GM19240 (cell line): ENCODE results near the gene GNB5.
"Not testable (repeated sequence)": the region's sequence is repeated elsewhere in the genome, so short reads cannot be mapped to it uniquely, and the experiment has no call there.

Experiments used
- DNase-seq: peaks from one replicate; pipeline ENCODE4 v3.0.0; 2011; ENCODE audit warnings: low spot score; ENCODE audit not compliant: insufficient read length

The GNB5 gene

DNA sequence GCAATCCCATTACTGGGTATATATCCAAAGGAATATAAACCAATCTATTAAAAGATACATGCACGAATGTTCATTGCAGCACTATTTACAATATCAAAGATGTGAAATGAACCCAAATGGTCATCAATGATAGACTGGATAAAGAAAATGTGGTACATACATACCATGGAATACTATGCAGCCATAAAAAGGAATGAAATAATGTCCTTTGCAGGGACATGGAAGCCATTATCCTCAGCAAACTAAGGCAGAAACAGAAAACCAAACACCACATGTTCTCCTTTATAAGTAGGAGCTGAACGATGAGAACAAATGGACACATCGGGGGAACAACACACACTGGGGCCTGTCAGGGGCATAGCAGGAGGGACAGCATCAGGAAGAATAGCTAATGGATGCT lies 21.0 kb downstream of the GNB5 start:
- DNase-seq, result not testable (repeated sequence)

DNA sequence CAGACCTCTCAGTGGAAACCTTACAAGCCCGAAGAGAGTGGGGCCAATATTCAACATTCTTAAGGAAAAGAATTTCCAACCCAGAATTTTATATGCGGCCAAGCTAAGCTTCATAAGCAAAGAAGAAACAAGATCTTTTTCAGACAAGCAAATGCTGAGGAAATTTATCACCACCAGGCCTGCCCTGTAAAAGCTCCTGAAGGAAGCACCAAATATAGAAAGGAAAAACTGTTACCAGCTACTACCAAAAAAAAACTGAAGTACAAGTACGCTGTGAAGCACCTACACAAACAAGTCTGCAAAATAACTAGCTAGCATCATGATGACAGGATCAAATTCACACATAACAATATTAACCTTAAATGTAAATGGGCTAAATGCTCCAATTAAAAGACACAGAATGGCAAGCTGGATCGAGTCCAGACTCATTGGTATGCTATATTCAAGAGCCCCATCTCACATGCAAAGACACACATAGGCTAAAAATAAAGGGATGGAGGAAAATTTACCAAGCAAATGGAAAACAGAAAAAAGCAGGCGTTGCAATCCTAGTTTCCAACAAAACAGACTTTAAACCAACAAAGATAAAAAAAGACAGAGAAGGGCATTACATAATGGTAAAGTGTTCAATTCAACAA lies 25.6 kb downstream of the GNB5 start:
- DNase-seq, result not testable (repeated sequence)

DNA sequence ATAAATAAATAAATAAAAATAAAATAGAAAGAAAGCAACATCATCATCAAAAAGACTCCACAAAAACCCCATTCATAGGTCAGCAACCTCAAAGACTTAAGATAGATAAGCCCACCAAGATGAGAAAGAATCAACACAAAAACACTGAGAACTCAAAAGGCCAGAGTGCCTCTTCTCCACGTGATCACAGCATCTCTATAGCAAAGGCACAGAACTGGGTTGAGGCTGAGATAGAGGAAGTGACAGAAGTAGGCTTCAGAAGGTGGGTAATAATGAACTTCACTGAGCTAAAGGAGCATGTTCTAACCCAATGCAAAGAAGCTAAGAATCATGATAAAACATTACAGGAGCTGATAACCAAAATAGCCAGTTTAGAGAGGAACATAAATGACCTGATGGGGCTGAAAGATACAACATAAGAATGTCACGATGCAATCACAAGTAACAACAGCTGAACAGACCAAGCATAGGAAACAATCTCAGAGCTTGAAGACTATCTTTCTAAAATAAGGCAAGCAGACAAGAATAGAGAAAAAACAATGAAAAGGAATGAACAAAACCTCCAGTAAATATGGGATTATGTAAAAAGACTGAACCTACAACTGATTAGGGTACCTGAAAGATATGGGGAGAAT lies 26.4 kb downstream of the GNB5 start:
- no peak for DNase-seq

DNA sequence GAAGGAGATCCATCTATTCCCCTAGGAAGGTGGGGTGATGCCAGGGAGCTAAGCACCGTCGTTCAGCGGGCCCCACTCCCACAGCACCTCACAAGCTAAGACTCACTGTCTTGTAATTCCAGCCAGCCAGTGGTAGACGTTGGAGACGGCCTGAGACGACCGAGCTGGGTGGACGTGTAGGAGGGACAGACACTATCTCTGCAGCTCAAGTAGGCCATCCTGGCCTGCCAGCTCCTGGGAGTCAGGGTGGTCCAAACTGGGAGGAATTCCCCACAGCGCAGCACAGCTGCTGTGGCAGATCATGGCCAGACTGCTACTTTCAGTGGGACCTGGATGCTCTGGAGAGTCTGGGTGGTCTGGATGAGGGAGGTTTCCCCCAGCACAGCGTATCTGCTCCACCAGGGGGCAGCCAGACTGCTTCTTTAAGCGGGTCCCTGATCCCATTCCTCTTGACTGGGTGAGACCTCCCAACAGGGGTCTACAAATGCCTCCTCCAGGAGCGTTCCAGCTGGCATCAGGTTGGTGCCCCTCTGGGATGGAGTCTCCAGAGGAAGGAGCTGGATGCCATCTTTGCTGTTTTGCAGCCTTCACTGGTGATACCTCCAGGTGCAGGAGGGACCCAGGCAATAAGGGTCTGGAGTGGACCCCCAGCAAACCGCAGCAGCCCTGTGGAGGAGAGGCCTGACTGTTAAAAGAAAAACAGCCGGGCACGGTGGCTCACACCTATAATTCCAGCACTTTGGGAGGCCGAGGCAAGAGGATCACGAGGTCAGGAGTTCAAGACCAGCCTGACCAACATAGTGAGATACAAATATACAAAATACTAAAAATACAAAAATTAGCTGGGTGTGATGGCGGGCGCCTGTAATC lies 27.6 kb downstream of the GNB5 start:
- no peak for DNase-seq

DNA sequence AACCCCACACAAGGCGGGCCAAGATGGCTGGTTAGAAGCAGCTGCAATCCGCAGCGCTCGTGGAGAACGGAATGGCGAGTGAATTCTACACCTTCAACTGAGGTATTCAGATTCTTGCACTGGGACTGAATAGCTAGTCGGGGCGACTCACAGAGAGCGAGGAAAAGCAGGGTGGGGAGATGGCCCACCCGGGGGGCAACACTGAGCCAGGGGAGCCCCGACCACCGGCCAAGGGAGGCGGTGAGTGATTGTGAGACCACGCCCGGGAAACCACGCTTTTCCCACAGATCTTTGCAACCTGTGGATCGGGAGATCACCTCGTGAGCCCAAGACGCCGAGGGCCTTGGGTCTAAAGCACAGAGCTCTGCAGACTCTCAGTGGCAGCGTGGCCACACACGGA lies 28.3 kb downstream of the GNB5 start:
- no peak for DNase-seq

DNA sequence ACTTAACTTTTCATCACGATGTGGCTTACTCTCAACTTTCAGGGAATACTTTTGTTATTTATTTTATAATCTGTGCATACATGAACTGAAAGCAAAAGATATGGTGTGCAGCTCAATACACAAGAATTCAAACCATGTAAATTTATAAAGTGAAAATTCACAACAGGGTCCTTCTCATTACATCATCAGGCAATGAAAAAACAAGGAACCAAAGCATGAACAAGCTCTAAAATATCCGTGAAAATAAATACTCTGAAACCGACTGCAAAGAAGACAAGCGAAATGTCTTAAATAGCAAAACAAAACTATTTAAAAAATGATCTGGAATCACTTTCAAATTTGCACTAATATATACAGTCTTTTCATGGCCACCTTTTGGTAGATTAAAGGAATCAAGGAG lies 28.9 kb downstream of the GNB5 start:
- no peak for DNase-seq

DNA sequence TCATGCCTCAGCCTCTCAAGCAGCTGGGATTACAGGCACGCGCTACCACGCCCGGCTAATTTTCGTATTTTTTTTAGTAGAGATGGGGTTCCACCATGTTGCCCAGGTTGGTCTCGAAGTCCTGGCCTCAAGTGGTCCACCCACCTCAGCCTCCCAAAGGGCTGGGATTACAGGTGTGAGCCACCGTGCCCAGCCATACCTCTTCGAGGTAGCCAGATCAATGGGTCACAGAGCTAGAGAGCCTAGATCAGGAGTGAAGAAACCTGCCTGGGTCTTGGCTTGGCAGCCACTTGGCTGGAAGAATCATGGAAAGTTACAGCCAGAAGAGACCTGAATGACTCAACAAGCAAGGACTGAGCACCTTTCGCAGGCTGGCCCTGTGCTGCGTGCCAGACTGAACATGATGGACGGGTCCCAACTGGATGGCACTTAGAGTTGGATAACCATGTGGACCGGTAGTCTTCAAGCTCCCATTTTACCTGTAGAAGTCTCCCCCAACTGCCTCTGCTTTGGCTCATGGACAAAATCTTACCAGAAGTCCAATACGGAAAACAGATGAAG lies 29.7 kb downstream of the GNB5 start:
- DNase-seq, result no peak

DNA sequence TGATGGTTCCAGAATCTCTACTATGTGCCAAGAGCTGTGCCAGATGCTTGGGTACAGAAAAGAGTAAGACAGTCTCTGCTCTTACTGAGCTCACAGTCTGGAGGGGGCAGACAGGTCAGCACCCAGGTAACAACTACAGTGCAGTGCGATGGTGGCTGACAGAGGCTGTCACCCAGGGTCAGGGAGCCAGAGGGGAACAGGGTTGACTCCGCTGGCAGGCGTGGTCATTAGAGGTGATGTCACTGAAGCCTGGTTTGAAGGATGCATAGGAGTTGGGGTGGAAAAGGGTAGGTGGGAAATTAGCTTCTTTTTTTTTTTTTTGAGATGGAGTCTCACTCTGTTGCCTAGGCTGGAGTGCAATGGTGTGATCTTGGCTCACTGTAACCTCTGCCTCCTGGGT lies 31.5 kb downstream of the GNB5 start:
- no peak for DNase-seq

DNA sequence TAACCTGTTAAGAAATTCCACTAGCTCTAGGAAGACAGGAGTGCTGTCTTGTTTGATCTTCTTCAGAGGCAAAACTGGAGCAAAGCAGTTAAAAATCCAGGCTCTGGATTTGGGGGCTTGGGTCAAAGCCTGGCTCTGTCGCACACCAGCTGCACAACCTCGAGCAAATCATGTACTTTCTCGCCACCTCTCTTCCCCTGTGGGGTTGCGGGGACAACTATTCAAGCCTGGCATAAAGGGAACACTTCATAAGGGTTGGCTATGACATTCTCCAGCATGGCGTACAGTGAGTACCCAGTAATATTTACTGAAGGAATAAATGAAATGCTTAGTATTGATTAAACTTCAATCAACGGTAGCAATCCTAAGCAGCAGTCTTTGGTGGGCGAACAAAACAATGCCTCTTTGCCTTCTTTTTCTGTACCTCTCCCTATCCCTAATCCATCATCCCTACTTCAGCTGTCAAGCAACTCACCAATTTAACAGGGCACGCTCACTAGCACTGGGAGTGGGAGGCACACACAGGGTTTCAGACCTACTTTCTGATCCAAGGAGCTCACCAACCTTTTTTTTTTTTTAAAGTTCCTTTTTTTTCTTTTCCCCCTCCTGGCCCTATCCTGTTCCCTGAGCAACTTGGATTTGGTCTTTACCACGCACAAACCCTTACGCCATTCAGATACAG lies 33.0 kb downstream of the GNB5 start:
- DNase-seq, result no peak

DNA sequence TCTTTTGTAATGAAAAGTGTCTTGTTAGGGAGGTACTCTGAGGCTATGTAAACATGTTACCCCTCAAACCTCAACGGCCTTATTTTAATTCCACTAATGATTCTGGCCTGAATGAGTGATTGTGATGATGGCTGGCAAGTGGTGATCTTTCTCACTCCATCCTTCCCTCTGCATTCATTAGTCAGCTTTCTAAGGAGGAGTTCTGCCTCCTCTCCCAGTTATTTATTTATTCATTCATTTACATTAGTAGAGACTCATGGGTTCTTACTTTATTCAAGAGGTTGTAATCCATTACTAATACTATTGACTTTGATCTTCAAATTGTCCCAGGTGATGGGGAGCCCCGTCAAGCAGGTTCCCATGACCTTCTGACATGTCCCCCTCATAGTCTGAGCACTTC lies 35.3 kb downstream of the GNB5 start:
- DNase-seq, result no peak

DNA sequence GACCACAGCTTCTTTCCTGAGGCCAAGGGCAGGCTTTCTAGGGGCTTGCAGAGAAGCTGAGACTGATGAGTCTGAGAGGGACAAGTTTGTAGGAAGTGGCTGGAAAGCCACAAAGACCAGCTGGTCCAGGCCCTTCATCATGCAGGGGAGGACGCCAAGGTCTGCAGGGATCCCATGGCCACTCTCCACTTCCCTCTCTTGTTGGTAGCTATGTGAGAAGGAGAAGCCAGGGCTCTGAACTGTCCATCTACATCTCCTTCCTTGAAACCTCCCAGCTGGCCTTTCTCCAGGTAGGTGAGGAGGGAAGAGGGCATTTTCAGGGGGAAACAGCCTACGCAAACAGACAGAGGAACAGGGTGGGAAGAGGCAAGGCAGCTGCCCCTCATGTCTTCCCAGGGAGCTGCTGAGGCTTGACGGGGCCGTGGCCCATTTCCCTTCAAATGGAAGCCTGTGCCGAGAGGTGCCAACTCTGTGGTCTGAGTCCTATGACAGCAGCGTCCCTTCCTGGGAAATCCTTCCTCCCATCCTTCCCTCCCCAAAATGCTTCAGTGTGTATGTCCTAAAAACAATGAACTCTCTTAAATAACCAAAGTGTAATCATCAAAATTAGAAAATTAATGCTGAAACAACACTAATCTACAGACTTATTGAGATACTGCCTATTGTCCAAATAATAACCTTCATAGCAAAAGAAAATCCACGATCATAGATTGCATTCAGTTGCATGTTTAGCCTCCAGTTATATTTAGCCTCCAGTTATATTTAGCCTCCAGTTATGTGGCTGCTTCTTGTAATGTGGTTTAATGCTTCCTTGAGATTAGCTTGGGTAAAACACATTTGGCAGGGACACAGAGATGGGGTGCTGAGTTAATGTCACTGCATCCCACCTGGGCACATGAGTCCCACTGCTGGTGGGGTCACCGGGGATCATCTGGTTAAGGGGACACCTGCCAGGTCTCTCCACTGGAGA lies 36.0 kb downstream of the GNB5 start:
- no peak for DNase-seq

DNA sequence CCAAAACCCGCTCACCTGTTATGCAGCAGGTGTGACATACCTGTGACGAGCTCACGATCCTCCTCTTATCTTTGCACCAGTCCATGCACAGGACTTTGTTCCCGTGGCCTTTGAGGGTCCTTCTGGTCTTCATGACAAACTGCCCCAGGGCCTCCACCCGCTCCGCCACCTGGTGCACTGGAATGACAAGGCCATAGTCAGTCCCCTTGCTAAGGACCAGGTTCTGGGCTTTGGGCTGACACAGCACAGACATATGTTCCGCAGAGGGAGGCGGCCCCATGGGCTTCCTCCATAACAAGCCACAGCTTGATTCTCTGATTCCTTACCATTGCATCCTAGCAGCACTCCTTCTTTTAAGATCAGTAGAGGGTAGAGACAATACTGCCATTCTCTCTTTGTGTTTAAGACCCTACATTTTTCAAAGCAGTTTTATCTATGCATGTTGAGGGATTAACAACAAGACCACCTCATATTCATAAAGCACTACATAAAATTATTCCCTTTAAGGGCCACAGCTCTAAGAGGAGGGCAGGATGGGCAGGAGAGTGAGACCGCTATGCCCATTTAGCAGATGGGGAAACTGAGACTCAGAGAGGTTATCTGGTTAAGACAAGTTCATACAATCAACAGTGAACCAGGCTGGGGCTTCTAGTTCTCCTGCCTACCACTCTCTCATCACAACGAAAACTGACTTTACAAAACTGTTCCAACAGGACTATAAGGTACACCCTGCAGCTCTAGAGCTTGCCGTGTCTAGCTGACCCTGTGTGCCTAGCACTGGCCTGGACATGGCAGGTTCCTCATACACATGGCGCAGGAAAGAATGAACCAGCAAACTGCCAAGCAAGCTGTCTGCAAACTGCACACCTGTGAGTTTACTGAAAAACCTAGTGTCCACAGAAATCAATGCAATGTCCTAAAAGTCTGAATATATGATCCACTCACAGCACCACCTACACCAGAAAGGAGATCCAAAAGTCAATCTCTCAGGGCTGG lies 37.0 kb downstream of the GNB5 start:
- no peak for DNase-seq

DNA sequence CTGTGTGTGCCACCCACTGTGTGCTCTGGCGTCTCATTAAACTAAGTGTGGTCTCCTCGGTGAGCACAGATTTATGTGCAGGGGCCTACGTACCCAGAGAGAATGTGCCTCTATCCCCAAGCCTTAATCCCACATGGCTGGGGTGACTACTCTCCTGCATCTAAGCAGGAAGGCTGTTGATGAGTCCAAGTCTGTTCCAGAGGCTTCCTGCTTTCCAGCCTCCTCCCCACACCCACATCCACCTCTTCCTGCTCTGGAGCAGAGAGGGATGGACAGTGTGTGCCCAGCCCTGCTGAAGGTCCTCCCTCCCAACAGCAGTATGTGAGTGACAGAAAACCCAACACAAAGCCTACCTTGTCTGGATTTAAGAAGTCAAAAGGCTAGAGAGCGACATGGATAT lies 39.8 kb downstream of the GNB5 start:
- DNase-seq, result no peak

DNA sequence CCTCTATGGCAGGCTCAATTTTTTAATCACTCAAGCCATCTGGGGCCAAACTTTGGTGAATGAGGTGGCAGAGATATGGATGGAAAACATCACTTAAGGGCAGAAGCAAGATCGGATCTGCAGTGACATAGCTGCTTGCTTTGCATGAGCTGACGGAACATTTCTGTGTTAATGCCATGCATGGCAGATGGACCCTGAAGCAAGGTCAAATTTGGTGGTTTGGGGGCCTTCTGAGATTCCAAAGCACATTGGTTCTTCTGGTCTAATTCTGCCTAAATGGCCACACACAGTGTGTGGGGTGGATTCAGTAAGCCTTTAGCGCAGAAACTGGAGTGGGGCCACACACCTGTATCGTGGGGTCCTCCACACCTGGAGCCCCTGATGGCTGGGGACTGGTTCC lies 40.3 kb downstream of the GNB5 start:
- no peak for DNase-seq

DNA sequence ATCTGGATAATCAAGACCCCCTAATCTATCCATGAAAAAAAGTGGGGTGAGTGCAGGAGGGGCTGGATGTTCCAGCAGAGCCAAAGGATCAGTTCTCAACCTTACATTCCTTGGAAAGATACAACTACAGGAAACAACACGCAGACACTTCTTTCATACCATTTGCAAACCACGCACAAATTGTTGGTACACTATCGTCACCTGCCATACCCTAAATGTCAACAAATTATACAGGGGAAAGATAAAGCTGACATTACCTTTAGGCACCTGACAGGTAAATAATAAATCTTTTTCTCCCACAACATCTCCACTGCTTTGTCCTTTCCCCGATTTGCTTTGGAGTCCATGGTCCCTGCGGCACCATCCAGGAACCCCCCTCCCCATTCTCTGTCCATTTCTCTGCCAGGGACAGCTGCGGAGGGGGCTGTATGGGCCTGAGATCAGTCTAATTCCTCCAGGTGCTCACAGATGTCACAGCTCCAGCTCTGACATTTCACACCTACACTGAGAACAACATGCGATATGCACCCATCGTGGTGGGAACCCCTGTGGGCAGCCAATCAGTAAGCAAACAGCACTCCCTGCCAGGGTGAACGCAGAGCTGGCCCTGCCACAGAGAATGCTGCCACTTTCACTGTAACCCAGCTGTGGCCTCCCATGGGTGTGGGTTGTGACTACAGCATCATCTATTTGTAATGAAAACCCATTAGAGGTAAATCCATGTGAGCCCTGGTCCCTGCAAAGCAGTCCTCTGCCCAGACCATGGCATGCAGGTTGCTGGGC lies 41.0 kb downstream of the GNB5 start:
- DNase-seq, result no peak

DNA sequence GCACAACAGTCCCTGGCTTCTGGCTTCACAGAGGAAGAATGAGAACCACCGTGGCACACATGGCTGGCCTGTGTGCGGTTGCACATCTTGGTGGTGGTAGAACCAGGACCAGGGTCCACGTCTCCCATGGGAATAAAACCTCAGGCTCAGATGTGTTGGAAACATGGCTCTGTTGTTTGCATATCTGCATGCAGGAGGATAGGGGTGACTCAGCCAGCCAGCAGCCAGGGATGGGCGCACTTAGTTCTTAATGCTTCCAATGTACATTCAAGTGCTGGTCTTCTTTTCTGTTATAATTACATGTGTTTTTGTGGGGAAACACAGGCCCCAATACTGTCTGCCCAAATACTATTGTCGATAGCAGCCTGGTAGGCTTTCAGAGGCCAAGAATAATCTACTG lies 42.8 kb downstream of the GNB5 start:
- DNase-seq, result no peak

DNA sequence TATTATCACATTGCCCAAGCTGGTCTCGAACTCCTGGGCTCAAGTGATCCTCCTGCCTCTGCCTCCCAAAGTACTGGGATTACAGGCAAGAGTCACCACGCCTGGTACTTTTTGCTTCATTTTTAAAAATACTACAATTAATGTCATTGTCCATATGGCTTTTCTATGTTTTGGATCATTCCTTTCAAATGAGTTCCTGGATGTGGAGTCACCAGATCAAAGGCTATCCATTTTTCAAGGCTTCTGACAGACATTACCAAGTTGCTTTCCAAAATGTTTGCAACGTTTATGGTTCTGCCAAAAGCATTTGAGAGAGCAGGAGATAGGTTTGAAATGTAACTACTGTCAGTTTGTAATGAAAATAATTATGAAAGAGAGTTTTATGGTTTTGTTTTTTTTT lies 44.4 kb downstream of the GNB5 start:
- no peak for DNase-seq

DNA sequence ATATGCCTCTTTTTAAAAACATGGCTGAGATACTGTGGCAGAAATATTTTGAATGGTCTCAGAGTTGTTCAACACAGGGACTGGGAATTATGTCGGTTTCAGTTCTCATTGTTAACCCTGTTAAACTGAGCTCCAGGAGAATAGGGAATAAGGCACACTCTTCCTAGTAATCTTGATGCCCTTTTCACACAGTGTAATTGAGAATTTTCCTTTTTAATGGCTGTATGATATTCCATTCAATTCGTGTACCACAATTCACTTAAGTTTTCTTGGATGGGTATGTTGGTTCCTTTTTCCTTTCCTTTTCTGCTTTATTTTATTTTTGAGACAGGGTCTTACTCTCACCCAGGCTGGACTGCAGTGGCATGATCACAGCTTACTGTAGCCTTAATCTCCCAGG lies 44.9 kb downstream of the GNB5 start:
- no peak for DNase-seq
